ENCODE measurements around the gene ENTREP1. TPM values are rescaled to one million over a fixed set of nuclear protein-coding genes. Genes with fewer than 3 reads are reported as not detected.

ENTREP1 gene
- total RNA-seq, 2 donors from 2014 or later = 6.9 to 10.9 TPM

GRCh38 chr9:69427286-69427685 lies 102.3 kb downstream of the ENTREP1 start:
- ATAC-seq = no peak
- H3K27me3 ChIP-seq = no peaks in the 10 kb centered on the region

GRCh38 chr9:69428017-69428785 lies 103.2 kb downstream of the ENTREP1 start:
- H3K36me3 ChIP-seq (replicated peaks in 1 of 2; ENCODE audit: insufficient read depth in 1 of 2, low read depth in 2 of 2) = no peaks in the 10 kb centered on the region
- intact Hi-C loops (cut with DNase I) = no loop called here
- WGBS, 2 donors = 86 to 89% methylated on average over 10 to 15 of the region's 15 CpGs
- TF ChIP-seq POLR2A (IDR thresholded peaks at IDR 0.05) = no peak
- TF ChIP-seq, protein P1, sequence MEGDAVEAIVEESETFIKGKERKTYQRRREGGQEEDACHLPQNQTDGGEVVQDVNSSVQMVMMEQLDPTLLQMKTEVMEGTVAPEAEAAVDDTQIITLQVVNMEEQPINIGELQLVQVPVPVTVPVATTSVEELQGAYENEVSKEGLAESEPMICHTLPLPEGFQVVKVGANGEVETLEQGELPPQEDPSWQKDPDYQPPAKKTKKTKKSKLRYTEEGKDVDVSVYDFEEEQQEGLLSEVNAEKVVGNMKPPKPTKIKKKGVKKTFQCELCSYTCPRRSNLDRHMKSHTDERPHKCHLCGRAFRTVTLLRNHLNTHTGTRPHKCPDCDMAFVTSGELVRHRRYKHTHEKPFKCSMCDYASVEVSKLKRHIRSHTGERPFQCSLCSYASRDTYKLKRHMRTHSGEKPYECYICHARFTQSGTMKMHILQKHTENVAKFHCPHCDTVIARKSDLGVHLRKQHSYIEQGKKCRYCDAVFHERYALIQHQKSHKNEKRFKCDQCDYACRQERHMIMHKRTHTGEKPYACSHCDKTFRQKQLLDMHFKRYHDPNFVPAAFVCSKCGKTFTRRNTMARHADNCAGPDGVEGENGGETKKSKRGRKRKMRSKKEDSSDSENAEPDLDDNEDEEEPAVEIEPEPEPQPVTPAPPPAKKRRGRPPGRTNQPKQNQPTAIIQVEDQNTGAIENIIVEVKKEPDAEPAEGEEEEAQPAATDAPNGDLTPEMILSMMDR (IDR thresholded peaks at IDR 0.05) = no peak
- no peak overlapping the region for H3K27ac ChIP-seq
- DNase-seq (no peak), ATAC-seq (no peak)
- no peaks in the 10 kb centered on the region for H3K27me3 ChIP-seq
- H3K4me1 ChIP-seq = no peaks in the 10 kb centered on the region
- no peak overlapping the region for H3K4me3 ChIP-seq
- H3K9me3 ChIP-seq = no peaks in the 10 kb centered on the region

More at GRCh38 chr9:69427286-69427685, 102.3 kb downstream of the ENTREP1 start:
- no peak overlapping the region for H3K27ac ChIP-seq
- no peak for TF ChIP-seq POLR2A (IDR thresholded peaks at IDR 0.05)
- TF ChIP-seq, protein P1 (IDR thresholded peaks at IDR 0.05) = no peak
- no peak overlapping the region for H3K4me3 ChIP-seq
- no peaks in the 10 kb centered on the region for H3K4me1 ChIP-seq
- intact Hi-C loops (cut with DNase I) = no loop called here
- WGBS, 2 donors = 76 to 79% methylated on average over 4 of the region's 4 CpGs
- H3K9me3 ChIP-seq = no peaks in the 10 kb centered on the region
- H3K36me3 ChIP-seq (replicated peaks in 1 of 2; ENCODE audit: insufficient read depth in 1 of 2, low read depth in 2 of 2) = no peaks in the 10 kb centered on the region
- DNase-seq = no peak

DNA sequence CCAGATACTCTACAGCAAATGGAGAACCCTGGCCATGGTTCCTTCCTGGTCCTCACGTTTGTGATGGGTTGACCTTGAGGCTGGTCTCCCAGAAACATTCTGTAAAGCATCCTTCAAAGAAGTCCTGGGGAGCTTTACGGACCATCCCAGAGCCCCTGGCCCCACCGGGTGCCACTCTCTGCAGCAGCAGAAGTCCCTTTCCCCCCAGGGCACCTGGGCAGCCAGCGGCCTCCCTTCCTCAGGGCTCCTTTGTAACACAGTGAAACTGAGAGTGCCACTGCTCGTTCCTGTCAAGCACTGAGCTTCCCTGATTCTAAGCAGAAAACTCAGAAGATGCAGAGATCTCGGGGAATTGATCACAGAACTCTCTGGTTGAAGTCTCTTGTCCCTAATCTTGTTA lies 104.3 kb downstream of the ENTREP1 start:
- no peaks in the 10 kb centered on the region for H3K36me3 ChIP-seq (replicated peaks in 1 of 2; ENCODE audit: insufficient read depth in 1 of 2, low read depth in 2 of 2)
- H3K9me3 ChIP-seq = no peaks in the 10 kb centered on the region
- H3K4me1 ChIP-seq = no peaks in the 10 kb centered on the region
- TF ChIP-seq, protein P1 (IDR thresholded peaks at IDR 0.05) = no peak
- no peak for TF ChIP-seq POLR2A (IDR thresholded peaks at IDR 0.05)
- H3K27ac ChIP-seq = no peak overlapping the region
- intact Hi-C loops (cut with DNase I) = no loop called here
- no peaks in the 10 kb centered on the region for H3K27me3 ChIP-seq
- WGBS, 2 donors = 71 to 77% methylated on average over 5 to 6 of the region's 6 CpGs
- DNase-seq (no peak), ATAC-seq (no peak)
- no peak overlapping the region for H3K4me3 ChIP-seq

DNA sequence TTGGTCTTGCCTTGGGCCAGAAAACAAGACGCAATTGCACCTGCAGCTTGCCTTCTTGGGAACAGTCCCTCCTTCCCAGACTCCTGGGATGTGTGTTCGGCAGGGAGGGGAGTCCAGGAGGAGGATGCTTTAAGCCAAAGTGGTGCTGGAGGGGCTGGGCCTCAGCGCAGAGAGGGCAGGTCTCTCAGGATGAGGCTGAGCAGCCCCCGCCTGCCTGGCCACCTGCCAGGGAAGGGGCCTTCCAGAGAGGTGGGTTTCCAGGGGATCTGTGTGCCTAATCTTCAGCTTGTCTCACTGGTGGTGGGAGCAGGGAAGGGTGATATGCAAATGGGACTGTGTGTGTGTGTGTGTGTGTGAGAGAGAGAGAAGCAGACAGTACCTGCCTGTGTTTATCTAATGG lies 105.2 kb downstream of the ENTREP1 start:
- H3K36me3 ChIP-seq (replicated peaks in 1 of 2; ENCODE audit: insufficient read depth in 1 of 2, low read depth in 2 of 2) = no peaks in the 10 kb centered on the region

More for the DNA sequence above, 105.2 kb downstream of the ENTREP1 start:
- no peak for DNase-seq
- Histone ChIP-seq H3K9me3 (no peaks in the 10 kb centered on the region), H3K4me3 (no peak overlapping the region), H3K27me3 (no peaks in the 10 kb centered on the region), H3K27ac (no peak overlapping the region), H3K4me1 (no peaks in the 10 kb centered on the region)
- TF ChIP-seq, protein P1 (IDR thresholded peaks at IDR 0.05) = no peak
- TF ChIP-seq POLR2A (IDR thresholded peaks at IDR 0.05) = no peak
- intact Hi-C loops (cut with DNase I) = no loop called here
- no peak for ATAC-seq
- 84 to 86% methylated on average over 4 of the region's 4 CpGs for WGBS, 2 donors

Data from body of pancreas (tissue), 4 donors.